ENCODE data around the gene LAMA2. TPM values are rescaled to one million over a fixed set of nuclear protein-coding genes. Genes with fewer than 3 reads are reported as not detected.

Gene LAMA2
- total RNA-seq, 1 experiment from 2014 or later, result 0.02 TPM

- no peaks in the 10 kb centered on the region for H3K4me1 Mint-ChIP-seq (ENCODE audit: low read depth, unreplicated experiment)
- no peaks in the 10 kb centered on the region for H3K27me3 ChIP-seq (replicated peaks; ENCODE audit: control insufficient read depth, insufficient read depth, low read length)
- H3K27ac Mint-ChIP-seq (ENCODE audit: unreplicated experiment), result no peak overlapping the region
- H3K36me3 Mint-ChIP-seq (ENCODE audit: insufficient read depth, unreplicated experiment), result no peaks in the 10 kb centered on the region
- no peaks in the 10 kb centered on the region for H3K9me3 ChIP-seq
- no peaks in the 10 kb centered on the region for H3K36me3 ChIP-seq (ENCODE audit: control insufficient read depth, insufficient read depth, low read length)
- ChIA-PET POLR2A (no interaction called here), CTCF (no interaction called here)
- no peaks in the 10 kb centered on the region for H3K27me3 Mint-ChIP-seq (ENCODE audit: insufficient read depth, unreplicated experiment)
- H3K4me3 Mint-ChIP-seq (ENCODE audit: unreplicated experiment), result no peak overlapping the region
- H3K9me3 Mint-ChIP-seq (ENCODE audit: unreplicated experiment), result no peaks in the 10 kb centered on the region
- BruUV-seq (replicated peaks), result no TSS peak
- no peaks in the 10 kb centered on the region for H3K4me1 ChIP-seq
- no peak overlapping the region for H3K4me3 ChIP-seq (ENCODE audit: low read depth, low read length)
- no peak for TF ChIP-seq CTCF (IDR thresholded peaks at IDR 0.05; ENCODE audit: insufficient read depth in 1 of 2, low read depth in 1 of 2, low read length in 1 of 2, severe bottlenecking in 1 of 2, unreplicated experiment in 1 of 2)
- no peak for DNase-seq
- intact Hi-C loops (cut with micrococcal nuclease; ENCODE audit: unreplicated experiment), result no loop called here
Measured at GRCh38 chr6:129022011-129022553, 139.1 kb downstream of the LAMA2 start.

GRCh38 chr6:129026601-129027000, 143.7 kb downstream of the LAMA2 start:
- no peaks in the 10 kb centered on the region for H3K36me3 ChIP-seq (ENCODE audit: control insufficient read depth, insufficient read depth, low read length)
- no peaks in the 10 kb centered on the region for H3K4me1 Mint-ChIP-seq (ENCODE audit: low read depth, unreplicated experiment)
- TF ChIP-seq CTCF (IDR thresholded peaks at IDR 0.05; ENCODE audit: insufficient read depth in 1 of 2, low read depth in 1 of 2, low read length in 1 of 2, severe bottlenecking in 1 of 2, unreplicated experiment in 1 of 2), result no peak
- no peaks in the 10 kb centered on the region for H3K27me3 Mint-ChIP-seq (ENCODE audit: insufficient read depth, unreplicated experiment)
- no peaks in the 10 kb centered on the region for H3K27me3 ChIP-seq (replicated peaks; ENCODE audit: control insufficient read depth, insufficient read depth, low read length)
- H3K9me3 ChIP-seq, result no peaks in the 10 kb centered on the region
- DNase-seq, result no peak
- no peak overlapping the region for H3K4me3 Mint-ChIP-seq (ENCODE audit: unreplicated experiment)
- ChIA-PET CTCF (no interaction called here), POLR2A (no interaction called here)
- H3K4me3 ChIP-seq (ENCODE audit: low read depth, low read length), result no peak overlapping the region
- no peak overlapping the region for H3K27ac Mint-ChIP-seq (ENCODE audit: unreplicated experiment)
- BruUV-seq (replicated peaks), result no TSS peak
- intact Hi-C loops (cut with micrococcal nuclease; ENCODE audit: unreplicated experiment), result no loop called here
- no peaks in the 10 kb centered on the region for H3K9me3 Mint-ChIP-seq (ENCODE audit: unreplicated experiment)
- no peaks in the 10 kb centered on the region for H3K36me3 Mint-ChIP-seq (ENCODE audit: insufficient read depth, unreplicated experiment)
- no peaks in the 10 kb centered on the region for H3K4me1 ChIP-seq

DNA sequence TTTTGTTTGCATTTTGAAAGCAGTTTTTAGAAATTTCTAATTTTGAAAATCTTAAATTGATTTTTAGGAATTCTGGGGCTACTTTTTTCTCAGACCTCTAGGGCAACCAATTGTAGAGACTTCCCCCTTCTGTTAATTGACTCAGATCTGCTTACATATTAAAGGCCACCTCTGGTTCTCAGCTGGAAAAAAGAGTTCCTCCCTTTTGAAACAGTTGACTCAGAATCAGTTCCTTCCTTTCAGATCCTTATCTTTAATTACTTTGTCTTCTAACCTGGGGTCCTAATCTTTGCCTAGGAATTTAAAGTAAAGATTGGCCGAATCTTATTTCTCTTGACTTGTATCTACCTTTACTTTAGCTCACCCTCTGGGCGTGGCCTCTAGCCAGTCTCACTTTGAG, 146.8 kb downstream of the LAMA2 start:
- Mint-ChIP-seq H3K9me3 (ENCODE audit: unreplicated experiment) (no peaks in the 10 kb centered on the region), H3K27me3 (ENCODE audit: insufficient read depth, unreplicated experiment) (no peaks in the 10 kb centered on the region), H3K4me1 (ENCODE audit: low read depth, unreplicated experiment) (no peaks in the 10 kb centered on the region), H3K27ac (ENCODE audit: unreplicated experiment) (no peak overlapping the region), H3K4me3 (ENCODE audit: unreplicated experiment) (no peak overlapping the region), H3K36me3 (ENCODE audit: insufficient read depth, unreplicated experiment) (no peaks in the 10 kb centered on the region)
- intact Hi-C loops (cut with micrococcal nuclease; ENCODE audit: unreplicated experiment), result no loop called here
- no peak for TF ChIP-seq CTCF (IDR thresholded peaks at IDR 0.05; ENCODE audit: insufficient read depth in 1 of 2, low read depth in 1 of 2, low read length in 1 of 2, severe bottlenecking in 1 of 2, unreplicated experiment in 1 of 2)
- Histone ChIP-seq H3K36me3 (ENCODE audit: control insufficient read depth, insufficient read depth, low read length) (no peaks in the 10 kb centered on the region), H3K4me3 (ENCODE audit: low read depth, low read length) (no peak overlapping the region), H3K9me3 (no peaks in the 10 kb centered on the region), H3K27me3 (replicated peaks; ENCODE audit: control insufficient read depth, insufficient read depth, low read length) (no peaks in the 10 kb centered on the region), H3K4me1 (no peaks in the 10 kb centered on the region)
- no TSS peak for BruUV-seq (replicated peaks)
- POLR2A ChIA-PET, result no interaction called here
- CTCF ChIA-PET, result no interaction called here
- DNase-seq, result no peak
